ENCODE measurements around the gene ACAA1. TPM values are rescaled to one million over a fixed set of nuclear protein-coding genes. Genes with fewer than 3 reads are reported as not detected.

ACAA1 gene
- total and polyA plus RNA-seq, 2 of the 13 experiments (the other 11 are each of a cell fraction or from before 2014, with no cell fraction given): 60.8 to 188 TPM

GRCh38 chr3:38133557-38134405, 3.1 kb downstream of the ACAA1 start (continued):
- TF ChIP-seq LBX2 (CRISPR knock-in tag; IDR thresholded peaks at IDR 0.05; ENCODE audit: borderline replicate concordance) (no peak), AGO1 (IDR thresholded peaks at IDR 0.05; ENCODE audit: low read depth, low read length, poor library complexity, severe bottlenecking) (no peak), KMT2B (CRISPR knock-in tag; IDR thresholded peaks at IDR 0.05) (no peak), TRIM22 (IDR thresholded peaks at IDR 0.05) (no peak), HNRNPH1 (optimal IDR thresholded peaks at IDR 0.05; ENCODE audit: low read depth, low read length) (no peak), ZNF318 (CRISPR knock-in tag; IDR thresholded peaks at IDR 0.05) (no peak), ZZZ3 (CRISPR knock-in tag; IDR thresholded peaks at IDR 0.05; ENCODE audit: borderline replicate concordance) (no peak), CCDC6 (CRISPR knock-in tag; IDR thresholded peaks at IDR 0.05) (0 out of 2 replicates have a peak, but pooled peaks have one; percentile 53), ELF4 (CRISPR knock-in tag; IDR thresholded peaks at IDR 0.05; ENCODE audit: borderline replicate concordance) (no peak), AKNA (CRISPR knock-in tag; IDR thresholded peaks at IDR 0.05; ENCODE audit: borderline replicate concordance) (no peak)
